Activated gamma-delta T cell treated with anti-CD3 and anti-CD28 coated beads, Interleukin-2, amount 50 U/mL, for 16 hours (primary cell): ENCODE measurements around the gene USP17L13.
"Not testable (repeated sequence)": the region's sequence is repeated elsewhere in the genome, so short reads cannot be mapped to it uniquely, and the experiment has no call there.

ENCODE experiments used
- DNase-seq: peaks from one replicate; pipeline ENCODE4 v3.0.0-alpha.2; 2020; ENCODE audit warnings: low read depth

The USP17L13 gene

GRCh38 chr4:9224596-9224995, at the start of gene USP17L13:
TSS of gene USP17L13 (plus strand) at chr4:9224896. CDS start at chr4:9224896, 0 bp downstream.
- DNase-seq = not testable (repeated sequence)

DNA sequence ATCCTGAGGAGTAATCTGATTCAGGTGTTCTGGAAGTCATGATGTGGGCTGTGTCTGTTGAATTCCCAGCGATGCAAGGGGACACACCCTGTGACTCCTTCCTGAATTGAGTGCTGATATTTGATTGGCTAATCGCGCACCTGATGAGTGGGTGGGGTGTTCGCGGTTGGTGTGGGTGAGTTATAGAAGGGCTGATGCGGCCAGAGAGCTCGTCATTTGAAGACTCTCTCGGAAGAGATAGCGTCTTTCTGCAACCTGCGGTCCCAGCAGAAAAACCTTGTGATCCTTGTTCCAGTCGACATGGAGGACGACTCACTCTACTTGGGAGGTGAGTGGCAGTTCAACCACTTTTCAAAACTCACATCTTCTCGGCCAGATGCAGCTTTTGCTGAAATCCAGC, 14.3 kb upstream of the USP17L13 start, which contains the start of gene USP17L10:
TSS of gene USP17L10 (plus strand) at position 301 of the 400 bp plus-strand sequence. CDS start at position 301, 0 bp downstream.
- DNase-seq = not testable (repeated sequence)

- not testable (repeated sequence) for DNase-seq
Measured at GRCh38 chr4:9214701-9215100, 10.0 kb upstream of the USP17L13 start.

- not testable (repeated sequence) for DNase-seq
Measured at GRCh38 chr4:9215105-9215504, 9.6 kb upstream of the USP17L13 start, which contains the start of gene USP17L11. TSS of gene USP17L11 (plus strand) at chr4:9215405. CDS start at chr4:9215405, 0 bp downstream.

GRCh38 chr4:9219852-9220251, 4.8 kb upstream of the USP17L13 start, which contains the start of gene USP17L12:
TSS of gene USP17L12 (plus strand) at chr4:9220152. CDS start at chr4:9220152, 0 bp downstream.
- DNase-seq = not testable (repeated sequence)

- not testable (repeated sequence) for DNase-seq
Measured at GRCh38 chr4:9230249-9230648, 5.6 kb downstream of the USP17L13 start.

- DNase-seq = not testable (repeated sequence)
Measured at GRCh38 chr4:9234085-9234484, 9.4 kb downstream of the USP17L13 start, which contains the start of gene USP17L15. TSS of gene USP17L15 (plus strand) at chr4:9234385. CDS start at chr4:9234385, 0 bp downstream.

GRCh38 chr4:9238461-9238860, 13.8 kb downstream of the USP17L13 start:
- not testable (repeated sequence) for DNase-seq

- DNase-seq = not testable (repeated sequence)
Measured at GRCh38 chr4:9243579-9243978, 18.9 kb downstream of the USP17L13 start, which contains the start of gene USP17L17. TSS of gene USP17L17 (plus strand) at chr4:9243879. CDS start at chr4:9243879, 0 bp downstream.

DNA sequence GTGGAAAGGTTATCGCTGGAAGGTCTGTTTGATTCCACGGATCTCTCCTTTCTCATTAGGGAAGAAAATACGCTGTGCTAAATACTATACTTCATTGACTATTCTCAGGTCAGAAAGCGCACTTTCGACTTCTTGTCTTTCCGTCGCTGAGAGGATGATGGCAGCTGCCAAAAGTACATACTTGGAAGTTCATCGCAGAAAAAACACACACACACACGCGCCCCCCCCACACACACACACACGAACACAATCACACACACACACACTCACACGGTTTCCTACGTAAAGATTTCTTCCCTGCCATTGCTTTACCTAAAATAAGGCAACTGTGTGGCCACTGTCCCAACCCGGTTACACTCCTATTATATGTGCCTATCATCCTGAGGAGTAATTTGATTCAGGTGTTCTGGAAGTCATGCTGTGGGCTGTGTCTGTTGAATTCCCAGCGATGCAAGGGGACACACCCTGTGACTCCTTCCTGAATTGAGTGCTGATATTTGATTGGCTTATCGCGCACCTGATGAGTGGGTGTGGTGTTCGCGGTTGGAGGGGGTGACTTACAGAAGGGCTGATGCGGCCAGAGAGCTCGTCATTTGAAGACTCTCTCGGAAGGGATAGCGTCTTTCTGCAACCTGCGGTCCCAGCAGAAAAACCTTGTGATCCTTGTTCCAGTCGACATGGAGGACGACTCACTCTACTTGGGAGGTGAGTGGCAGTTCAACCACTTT, 23.4 kb downstream of the USP17L13 start, which contains the start of gene USP17L18:
TSS of gene USP17L18 (plus strand) at position 678 of the 728 bp plus-strand sequence. CDS start at position 678, 0 bp downstream.
- not testable (repeated sequence) for DNase-seq

DNA sequence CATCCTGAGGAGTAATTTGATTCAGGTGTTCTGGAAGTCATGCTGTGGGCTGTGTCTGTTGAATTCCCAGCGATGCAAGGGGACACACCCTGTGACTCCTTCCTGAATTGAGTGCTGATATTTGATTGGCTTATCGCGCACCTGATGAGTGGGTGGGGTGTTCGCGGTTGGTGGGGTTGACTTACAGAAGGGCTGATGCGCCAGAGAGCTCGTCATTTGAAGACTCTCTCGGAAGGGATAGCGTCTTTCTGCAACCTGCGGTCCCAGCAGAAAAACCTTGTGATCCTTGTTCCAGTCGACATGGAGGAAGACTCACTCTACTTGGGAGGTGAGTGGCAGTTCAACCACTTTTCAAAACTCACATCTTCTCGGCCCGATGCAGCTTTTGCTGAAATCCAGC, 28.4 kb downstream of the USP17L13 start, which contains the start of gene USP17L19:
TSS of gene USP17L19 (plus strand) at position 301 of the 400 bp plus-strand sequence. CDS start at position 301, 0 bp downstream.
- DNase-seq = not testable (repeated sequence)

DNA sequence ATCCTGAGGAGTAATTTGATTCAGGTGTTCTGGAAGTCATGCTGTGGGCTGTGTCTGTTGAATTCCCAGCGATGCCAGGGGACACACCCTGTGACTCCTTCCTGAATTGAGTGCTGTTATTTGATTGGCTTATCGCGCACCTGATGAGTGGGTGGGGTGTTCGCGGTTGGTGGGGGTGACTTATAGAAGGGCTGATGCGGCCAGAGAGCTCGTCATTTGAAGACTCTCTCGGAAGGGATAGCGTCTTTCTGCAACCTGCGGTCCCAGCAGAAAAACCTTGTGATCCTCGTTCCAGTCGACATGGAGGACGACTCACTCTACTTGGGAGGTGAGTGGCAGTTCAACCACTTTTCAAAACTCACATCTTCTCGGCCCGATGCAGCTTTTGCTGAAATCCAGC, 33.1 kb downstream of the USP17L13 start, which contains the start of gene USP17L20:
TSS of gene USP17L20 (plus strand) at position 301 of the 400 bp plus-strand sequence. CDS start at position 301, 0 bp downstream.
- DNase-seq = not testable (repeated sequence)

DNA sequence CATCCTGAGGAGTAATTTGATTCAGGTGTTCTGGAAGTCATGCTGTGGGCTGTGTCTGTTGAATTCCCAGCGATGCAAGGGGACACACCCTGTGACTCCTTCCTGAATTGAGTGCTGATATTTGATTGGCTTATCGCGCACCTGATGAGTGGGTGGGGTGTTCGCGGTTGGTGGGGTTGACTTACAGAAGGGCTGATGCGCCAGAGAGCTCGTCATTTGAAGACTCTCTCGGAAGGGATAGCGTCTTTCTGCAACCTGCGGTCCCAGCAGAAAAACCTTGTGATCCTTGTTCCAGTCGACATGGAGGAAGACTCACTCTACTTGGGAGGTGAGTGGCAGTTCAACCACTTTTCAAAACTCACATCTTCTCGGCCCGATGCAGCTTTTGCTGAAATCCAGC, 37.9 kb downstream of the USP17L13 start, which contains the start of gene USP17L21:
TSS of gene USP17L21 (plus strand) at position 301 of the 400 bp plus-strand sequence. CDS start at position 301, 0 bp downstream.
- DNase-seq = not testable (repeated sequence)

DNA sequence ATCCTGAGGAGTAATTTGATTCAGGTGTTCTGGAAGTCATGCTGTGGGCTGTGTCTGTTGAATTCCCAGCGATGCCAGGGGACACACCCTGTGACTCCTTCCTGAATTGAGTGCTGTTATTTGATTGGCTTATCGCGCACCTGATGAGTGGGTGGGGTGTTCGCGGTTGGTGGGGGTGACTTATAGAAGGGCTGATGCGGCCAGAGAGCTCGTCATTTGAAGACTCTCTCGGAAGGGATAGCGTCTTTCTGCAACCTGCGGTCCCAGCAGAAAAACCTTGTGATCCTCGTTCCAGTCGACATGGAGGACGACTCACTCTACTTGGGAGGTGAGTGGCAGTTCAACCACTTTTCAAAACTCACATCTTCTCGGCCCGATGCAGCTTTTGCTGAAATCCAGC, 42.6 kb downstream of the USP17L13 start, which contains the start of gene USP17L22:
TSS of gene USP17L22 (plus strand) at position 301 of the 400 bp plus-strand sequence. CDS start at position 301, 0 bp downstream.
- DNase-seq = not testable (repeated sequence)

- DNase-seq = peak; percentile 1
Measured at GRCh38 chr4:9271719-9272118, 47.0 kb downstream of the USP17L13 start.
